Measurements from ENCODE around the gene ATP8A2.

GRCh38 chr13:25784119-25784518, 412.3 kb downstream of the ATP8A2 start:
- TF ChIP-seq CTCF (IDR thresholded peaks at IDR 0.05): no peak
- no peak for TF ChIP-seq ZFX (IDR thresholded peaks at IDR 0.05; ENCODE audit: borderline replicate concordance)

Data from 22Rv1 (cell line).